Measurements from ENCODE around the gene PEMT.

PEMT gene

GRCh38 chr17:17556671-17557070 is 34.8 kb downstream of the PEMT start:
- DNase-seq, result no peak
- H3K4me1 ChIP-seq (ENCODE audit: low read length), result no peaks in the 10 kb centered on the region
- H3K79me2 ChIP-seq (ENCODE audit: low read length), result no peaks in the 10 kb centered on the region
- no peak overlapping the region for H3K27ac ChIP-seq (ENCODE audit: low read length)
- H3K9me2 ChIP-seq (replicated peaks; ENCODE audit: insufficient read depth, low read length), result no peaks in the 10 kb centered on the region
- no peaks in the 10 kb centered on the region for H3K27me3 ChIP-seq (replicated peaks; ENCODE audit: insufficient read depth, low read length)
- H3K9me3 ChIP-seq (replicated peaks; ENCODE audit: insufficient read depth, low read length), result no peaks in the 10 kb centered on the region
- no peaks in the 10 kb centered on the region for H3F3A ChIP-seq (ENCODE audit: insufficient read depth, low read length)
- H4K20me1 ChIP-seq (ENCODE audit: insufficient read depth, low read length), result no peaks in the 10 kb centered on the region
- H3K4me2 ChIP-seq (ENCODE audit: low read depth, low read length), result no peak overlapping the region
- no peak overlapping the region for H2AFZ ChIP-seq (ENCODE audit: low read length)
- H3K9ac ChIP-seq (ENCODE audit: low read length), result no peak overlapping the region
- no peak overlapping the region for H3K4me3 ChIP-seq (ENCODE audit: low read length)
- H3K36me3 ChIP-seq (replicated peaks; ENCODE audit: insufficient read depth, low read length), result no peaks in the 10 kb centered on the region
- TF ChIP-seq CTCF (IDR thresholded peaks at IDR 0.05; ENCODE audit: low read length) (no peak), EZH2phosphoT487 (IDR thresholded peaks at IDR 0.05; ENCODE audit: low read length) (no peak), EZH2 (optimal IDR thresholded peaks at IDR 0.05; ENCODE audit: low read depth, low read length) (no peak)

GRCh38 chr17:17555906-17556305 is 35.6 kb downstream of the PEMT start:
- H4K20me1 ChIP-seq (ENCODE audit: insufficient read depth, low read length), result no peaks in the 10 kb centered on the region
- no peaks in the 10 kb centered on the region for H3K79me2 ChIP-seq (ENCODE audit: low read length)
- no peak overlapping the region for H3K9ac ChIP-seq (ENCODE audit: low read length)
- no peaks in the 10 kb centered on the region for H3F3A ChIP-seq (ENCODE audit: insufficient read depth, low read length)
- H3K27me3 ChIP-seq (replicated peaks; ENCODE audit: insufficient read depth, low read length), result no peaks in the 10 kb centered on the region
- no peak overlapping the region for H3K4me3 ChIP-seq (ENCODE audit: low read length)
- H3K27ac ChIP-seq (ENCODE audit: low read length), result no peak overlapping the region
- H3K36me3 ChIP-seq (replicated peaks; ENCODE audit: insufficient read depth, low read length), result no peaks in the 10 kb centered on the region
- H3K4me2 ChIP-seq (ENCODE audit: low read depth, low read length), result no peak overlapping the region
- H3K4me1 ChIP-seq (ENCODE audit: low read length), result no peaks in the 10 kb centered on the region
- no peaks in the 10 kb centered on the region for H3K9me2 ChIP-seq (replicated peaks; ENCODE audit: insufficient read depth, low read length)
- TF ChIP-seq EZH2 (optimal IDR thresholded peaks at IDR 0.05; ENCODE audit: low read depth, low read length) (no peak), CTCF (IDR thresholded peaks at IDR 0.05; ENCODE audit: low read length) (no peak), EZH2phosphoT487 (IDR thresholded peaks at IDR 0.05; ENCODE audit: low read length) (no peak)
- no peak for DNase-seq
- no peak overlapping the region for H2AFZ ChIP-seq (ENCODE audit: low read length)
- no peaks in the 10 kb centered on the region for H3K9me3 ChIP-seq (replicated peaks; ENCODE audit: insufficient read depth, low read length)

- Histone ChIP-seq H3K79me2 (ENCODE audit: low read length) (no peaks in the 10 kb centered on the region), H3K4me3 (ENCODE audit: low read length) (no peak overlapping the region), H3K27me3 (replicated peaks; ENCODE audit: insufficient read depth, low read length) (no peaks in the 10 kb centered on the region), H3K9ac (ENCODE audit: low read length) (no peak overlapping the region), H3K4me1 (ENCODE audit: low read length) (no peaks in the 10 kb centered on the region), H2AFZ (ENCODE audit: low read length) (no peak overlapping the region), H3F3A (ENCODE audit: insufficient read depth, low read length) (no peaks in the 10 kb centered on the region), H3K27ac (ENCODE audit: low read length) (no peak overlapping the region), H3K4me2 (ENCODE audit: low read depth, low read length) (no peak overlapping the region), H3K36me3 (replicated peaks; ENCODE audit: insufficient read depth, low read length) (no peaks in the 10 kb centered on the region), H3K9me3 (replicated peaks; ENCODE audit: insufficient read depth, low read length) (no peaks in the 10 kb centered on the region), H3K9me2 (replicated peaks; ENCODE audit: insufficient read depth, low read length) (no peaks in the 10 kb centered on the region), H4K20me1 (ENCODE audit: insufficient read depth, low read length) (no peaks in the 10 kb centered on the region)
- no peak for TF ChIP-seq EZH2 (optimal IDR thresholded peaks at IDR 0.05; ENCODE audit: low read depth, low read length)
- no peak for DNase-seq
Observed at GRCh38 chr17:17555151-17555550, 36.4 kb downstream of the PEMT start.

- no peaks in the 10 kb centered on the region for H3K79me2 ChIP-seq (ENCODE audit: low read length)
- H3K9me3 ChIP-seq (replicated peaks; ENCODE audit: insufficient read depth, low read length), result no peaks in the 10 kb centered on the region
- H3K4me2 ChIP-seq (ENCODE audit: low read depth, low read length), result no peak overlapping the region
- H3K9me2 ChIP-seq (replicated peaks; ENCODE audit: insufficient read depth, low read length), result no peaks in the 10 kb centered on the region
- no peak overlapping the region for H3K27ac ChIP-seq (ENCODE audit: low read length)
- no peak overlapping the region for H3K4me3 ChIP-seq (ENCODE audit: low read length)
- H3K36me3 ChIP-seq (replicated peaks; ENCODE audit: insufficient read depth, low read length), result no peaks in the 10 kb centered on the region
- H4K20me1 ChIP-seq (ENCODE audit: insufficient read depth, low read length), result no peaks in the 10 kb centered on the region
- H2AFZ ChIP-seq (ENCODE audit: low read length), result no peak overlapping the region
- no peaks in the 10 kb centered on the region for H3F3A ChIP-seq (ENCODE audit: insufficient read depth, low read length)
- DNase-seq, result no peak
- H3K9ac ChIP-seq (ENCODE audit: low read length), result no peak overlapping the region
- TF ChIP-seq EZH2 (optimal IDR thresholded peaks at IDR 0.05; ENCODE audit: low read depth, low read length) (no peak), EZH2phosphoT487 (IDR thresholded peaks at IDR 0.05; ENCODE audit: low read length) (no peak), CTCF (IDR thresholded peaks at IDR 0.05; ENCODE audit: low read length) (no peak)
- H3K4me1 ChIP-seq (ENCODE audit: low read length), result no peaks in the 10 kb centered on the region
- H3K27me3 ChIP-seq (replicated peaks; ENCODE audit: insufficient read depth, low read length), result no peaks in the 10 kb centered on the region
Observed at GRCh38 chr17:17554266-17554665, 37.2 kb downstream of the PEMT start.

Data from MM.1S (cell line).